ENCODE results near the gene RASSF4. TPM values are rescaled to one million over a fixed set of nuclear protein-coding genes. Genes with fewer than 3 reads are reported as not detected.

The RASSF4 gene
- total and polyA plus RNA-seq, 2 experiments from 2014 or later: 2.1 to 2.3 TPM

DNA sequence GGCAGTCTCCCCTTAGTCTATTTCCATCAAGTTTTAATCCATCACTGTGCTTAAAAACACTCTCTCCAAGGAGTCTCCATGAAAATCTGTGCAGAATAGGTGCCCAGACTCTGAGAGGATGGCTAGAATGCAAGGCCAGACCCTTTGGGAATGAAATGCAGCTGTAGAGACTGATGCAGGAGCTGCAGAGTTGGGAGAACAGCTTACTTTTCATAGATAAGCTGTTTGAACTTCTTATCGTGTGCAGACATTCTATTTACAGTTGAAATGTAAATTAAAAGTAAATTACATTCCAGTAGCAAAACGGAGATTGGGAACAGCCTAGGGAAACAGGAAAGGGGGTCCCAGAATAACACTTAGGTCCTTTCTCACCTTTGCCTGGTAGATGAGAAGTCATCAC is 56.0 kb downstream of the RASSF4 start:
- no peak for DNase-seq
- no peaks in the 10 kb centered on the region for H3K36me3 ChIP-seq (ENCODE audit: low read depth)

DNA sequence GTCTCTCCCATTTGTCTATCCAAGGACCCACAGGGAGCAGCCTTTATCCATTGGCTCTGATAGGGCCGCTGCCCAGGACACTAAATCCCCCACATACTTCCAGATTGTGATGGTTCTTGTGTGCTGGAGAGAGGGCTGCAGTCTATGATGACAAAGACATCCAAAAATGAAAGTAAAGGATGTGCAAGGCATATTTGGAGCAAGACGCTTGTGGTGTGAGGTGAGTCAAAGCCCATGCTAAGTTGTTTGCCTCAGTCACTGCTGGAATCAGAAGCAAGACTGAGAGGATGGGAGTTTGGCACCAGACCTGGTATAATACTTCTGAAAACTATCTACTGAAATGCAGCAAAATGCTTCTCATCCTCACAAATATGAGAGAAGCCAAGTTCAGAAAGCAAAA is 63.8 kb downstream of the RASSF4 start:
- WGBS, 2 experiments (ENCODE audit: low coverage in 1 of 2, low lambda C conversion rate in 2 of 2, missing lambda C conversion rate in 2 of 2): 77 to 92% methylated on average over 2 of the region's 2 CpGs
- no peak overlapping the region for H3K4me3 ChIP-seq
- in situ Hi-C loops (cut with MboI): no loop called here
- H3K4me1 ChIP-seq (ENCODE audit: insufficient read depth): no peaks in the 10 kb centered on the region
- no peaks in the 10 kb centered on the region for H4K20me1 ChIP-seq (ENCODE audit: insufficient read depth)
- TF ChIP-seq EZH2 (IDR thresholded peaks at IDR 0.05; ENCODE audit: insufficient read depth, poor library complexity, severe bottlenecking): no peak
- TF ChIP-seq EZH2phosphoT487 (IDR thresholded peaks at IDR 0.05; ENCODE audit: insufficient read depth, low read depth): no peak
- H3K27me3 ChIP-seq (replicated peaks; ENCODE audit: insufficient read depth): no peaks in the 10 kb centered on the region
- no peaks in the 10 kb centered on the region for H3K79me2 ChIP-seq (ENCODE audit: insufficient read depth)
- peaks cover under 1% of the 10 kb centered on the region for H3K9me3 ChIP-seq (ENCODE audit: low read depth)
- H2AFZ ChIP-seq: no peak overlapping the region
- H3K9ac ChIP-seq: no peak overlapping the region
- H3F3A ChIP-seq (ENCODE audit: insufficient read depth): no peaks in the 10 kb centered on the region
- no peaks in the 10 kb centered on the region for H3K9me2 ChIP-seq (ENCODE audit: insufficient read depth)
- DNase-seq: peak; percentile 22
- no peaks in the 10 kb centered on the region for H3K36me3 ChIP-seq (ENCODE audit: low read depth)
- no peak overlapping the region for H3K27ac ChIP-seq
- H3K4me2 ChIP-seq (ENCODE audit: unreplicated experiment): no peak overlapping the region

More for the DNA sequence above, 56.0 kb downstream of the RASSF4 start:
- no peak overlapping the region for H2AFZ ChIP-seq
- 34 to 37% methylated on average over 2 of the region's 2 CpGs for WGBS, 2 experiments (ENCODE audit: low coverage in 1 of 2, low lambda C conversion rate in 2 of 2, missing lambda C conversion rate in 2 of 2)
- H3K4me2 ChIP-seq (ENCODE audit: unreplicated experiment): no peak overlapping the region
- in situ Hi-C loops (cut with MboI): no loop called here
- no peaks in the 10 kb centered on the region for H3K9me2 ChIP-seq (ENCODE audit: insufficient read depth)
- no peak overlapping the region for H3K9ac ChIP-seq
- no peaks in the 10 kb centered on the region for H4K20me1 ChIP-seq (ENCODE audit: insufficient read depth)
- no peaks in the 10 kb centered on the region for H3K79me2 ChIP-seq (ENCODE audit: insufficient read depth)
- no peaks in the 10 kb centered on the region for H3K9me3 ChIP-seq (ENCODE audit: low read depth)
- TF ChIP-seq EZH2 (IDR thresholded peaks at IDR 0.05; ENCODE audit: insufficient read depth, poor library complexity, severe bottlenecking) (no peak), EZH2phosphoT487 (IDR thresholded peaks at IDR 0.05; ENCODE audit: insufficient read depth, low read depth) (no peak)
- no peaks in the 10 kb centered on the region for H3K27me3 ChIP-seq (replicated peaks; ENCODE audit: insufficient read depth)
- no peak overlapping the region for H3K4me3 ChIP-seq
- H3F3A ChIP-seq (ENCODE audit: insufficient read depth): no peaks in the 10 kb centered on the region
- no peaks in the 10 kb centered on the region for H3K4me1 ChIP-seq (ENCODE audit: insufficient read depth)
- no peak overlapping the region for H3K27ac ChIP-seq

DNA sequence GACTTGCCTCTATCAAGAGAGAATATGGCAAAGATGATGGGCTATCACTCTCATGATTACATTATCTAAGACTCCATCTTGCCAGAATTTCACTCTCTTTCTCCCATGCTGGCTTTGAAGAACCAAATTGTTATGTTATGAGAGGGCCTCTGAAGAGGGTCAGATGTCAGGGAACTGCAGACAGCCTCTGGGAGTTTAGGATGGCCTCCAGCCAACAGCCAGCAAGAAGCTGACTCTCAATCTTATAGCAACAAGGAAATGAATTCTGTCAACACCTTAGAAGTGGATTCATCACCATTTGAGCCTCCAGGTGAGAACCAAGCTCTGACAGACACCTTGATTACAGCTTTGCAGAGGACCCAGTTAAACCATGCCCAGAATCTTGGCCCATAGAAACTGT is 74.7 kb downstream of the RASSF4 start:
- no peak overlapping the region for H3K4me3 ChIP-seq
- DNase-seq: no peak
- H3K9me3 ChIP-seq (ENCODE audit: low read depth): peaks cover 4% of the 10 kb centered on the region
- H3K4me1 ChIP-seq (ENCODE audit: insufficient read depth): no peaks in the 10 kb centered on the region
- H3K79me2 ChIP-seq (ENCODE audit: insufficient read depth): no peaks in the 10 kb centered on the region
- H3K9me2 ChIP-seq (ENCODE audit: insufficient read depth): no peaks in the 10 kb centered on the region
- H4K20me1 ChIP-seq (ENCODE audit: insufficient read depth): no peaks in the 10 kb centered on the region
- no peaks in the 10 kb centered on the region for H3K27me3 ChIP-seq (replicated peaks; ENCODE audit: insufficient read depth)
- no peaks in the 10 kb centered on the region for H3K36me3 ChIP-seq (ENCODE audit: low read depth)
- H3F3A ChIP-seq (ENCODE audit: insufficient read depth): no peaks in the 10 kb centered on the region
- H3K9ac ChIP-seq: no peak overlapping the region
- H2AFZ ChIP-seq: no peak overlapping the region
- no peak overlapping the region for H3K4me2 ChIP-seq (ENCODE audit: unreplicated experiment)
- in situ Hi-C loops (cut with MboI): no loop called here
- TF ChIP-seq EZH2phosphoT487 (IDR thresholded peaks at IDR 0.05; ENCODE audit: insufficient read depth, low read depth) (no peak), EZH2 (IDR thresholded peaks at IDR 0.05; ENCODE audit: insufficient read depth, poor library complexity, severe bottlenecking) (no peak)
- H3K27ac ChIP-seq: no peak overlapping the region

DNA sequence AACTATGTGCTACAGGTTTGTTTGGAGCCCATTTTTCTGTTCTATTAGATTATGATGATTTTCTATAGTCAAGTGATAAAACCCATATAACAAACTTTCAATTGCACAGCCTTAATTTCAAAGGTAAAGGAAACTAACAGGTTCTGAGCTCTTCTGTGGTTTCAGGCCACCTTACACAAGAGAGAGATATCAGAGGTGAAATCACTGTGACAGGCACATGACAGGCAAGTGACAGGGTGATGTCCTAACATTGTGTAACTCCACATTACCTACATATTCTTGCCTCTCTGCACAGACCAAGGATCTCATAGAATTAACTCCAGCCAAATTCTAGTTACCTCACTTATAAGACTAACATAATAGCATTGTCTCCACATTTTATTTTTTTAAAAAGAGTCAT is 76.1 kb downstream of the RASSF4 start:
- H3K4me2 ChIP-seq (ENCODE audit: unreplicated experiment): no peak overlapping the region
- no peaks in the 10 kb centered on the region for H3K4me1 ChIP-seq (ENCODE audit: insufficient read depth)
- no peak overlapping the region for H2AFZ ChIP-seq
- H3K9me2 ChIP-seq (ENCODE audit: insufficient read depth): no peaks in the 10 kb centered on the region
- no peaks in the 10 kb centered on the region for H4K20me1 ChIP-seq (ENCODE audit: insufficient read depth)
- H3K9ac ChIP-seq: no peak overlapping the region
- no peaks in the 10 kb centered on the region for H3K79me2 ChIP-seq (ENCODE audit: insufficient read depth)
- no peak overlapping the region for H3K27ac ChIP-seq
- TF ChIP-seq EZH2 (IDR thresholded peaks at IDR 0.05; ENCODE audit: insufficient read depth, poor library complexity, severe bottlenecking): no peak
- H3K27me3 ChIP-seq (replicated peaks; ENCODE audit: insufficient read depth): no peaks in the 10 kb centered on the region
- H3K9me3 ChIP-seq (ENCODE audit: low read depth): no peaks in the 10 kb centered on the region
- H3F3A ChIP-seq (ENCODE audit: insufficient read depth): no peaks in the 10 kb centered on the region
- H3K36me3 ChIP-seq (ENCODE audit: low read depth): no peaks in the 10 kb centered on the region
- no peak for DNase-seq
- in situ Hi-C loops (cut with MboI): no loop called here
- H3K4me3 ChIP-seq: no peak overlapping the region

DNA sequence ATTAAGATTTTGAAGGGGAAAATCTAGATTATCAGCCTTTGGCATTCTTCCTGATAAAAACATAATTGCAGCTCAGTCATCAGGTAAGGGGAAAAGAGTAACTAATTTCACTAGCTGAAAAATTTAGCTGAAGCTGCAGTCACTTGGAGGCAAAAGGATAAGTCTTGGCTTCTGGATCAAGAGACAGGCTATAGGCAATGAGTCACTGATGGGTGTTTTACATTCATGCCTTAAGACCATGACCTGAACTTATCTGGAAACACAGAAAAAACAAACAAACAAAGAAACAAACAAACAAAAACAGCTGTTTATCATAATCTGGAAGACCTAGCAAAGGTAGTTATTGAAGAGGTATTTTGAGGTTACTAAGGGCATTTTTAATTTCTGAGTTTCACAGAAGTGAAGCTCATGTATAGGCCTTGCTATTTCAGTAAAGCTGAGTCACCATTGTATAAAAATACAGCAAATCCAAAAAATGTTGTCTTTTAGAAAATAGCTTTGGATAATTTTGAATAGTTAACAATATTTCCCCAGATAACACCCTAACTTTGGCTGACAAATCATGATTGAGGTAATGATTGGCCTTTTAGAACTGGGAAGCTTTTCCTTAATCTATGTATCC is 81.4 kb downstream of the RASSF4 start:
- no peaks in the 10 kb centered on the region for H3F3A ChIP-seq (ENCODE audit: insufficient read depth)
- H3K4me2 ChIP-seq (ENCODE audit: unreplicated experiment): no peak overlapping the region
- no peaks in the 10 kb centered on the region for H3K9me3 ChIP-seq (ENCODE audit: low read depth)
- H3K4me1 ChIP-seq (ENCODE audit: insufficient read depth): no peaks in the 10 kb centered on the region
- no peak overlapping the region for H2AFZ ChIP-seq
- no peaks in the 10 kb centered on the region for H3K27me3 ChIP-seq (replicated peaks; ENCODE audit: insufficient read depth)
- H3K9ac ChIP-seq: no peak overlapping the region
- no peaks in the 10 kb centered on the region for H3K36me3 ChIP-seq (ENCODE audit: low read depth)
- no peak overlapping the region for H3K4me3 ChIP-seq
- H4K20me1 ChIP-seq (ENCODE audit: insufficient read depth): no peaks in the 10 kb centered on the region
- H3K79me2 ChIP-seq (ENCODE audit: insufficient read depth): no peaks in the 10 kb centered on the region
- DNase-seq: peak; percentile 8
- H3K27ac ChIP-seq: no peak overlapping the region
- H3K9me2 ChIP-seq (ENCODE audit: insufficient read depth): no peaks in the 10 kb centered on the region
- in situ Hi-C loops (cut with MboI): no loop called here
- TF ChIP-seq EZH2 (IDR thresholded peaks at IDR 0.05; ENCODE audit: insufficient read depth, poor library complexity, severe bottlenecking) (no peak), EZH2phosphoT487 (IDR thresholded peaks at IDR 0.05; ENCODE audit: insufficient read depth, low read depth) (no peak)
